ENCODE data around the gene GRB14.
"Not testable (repeated sequence)": the region's sequence is repeated elsewhere in the genome, so short reads cannot be mapped to it uniquely, and the experiment has no call there.

The GRB14 gene

GRCh38 chr2:164478205-164478604 is 143.1 kb downstream of the GRB14 start:
- DNase-seq = no peak

DNA sequence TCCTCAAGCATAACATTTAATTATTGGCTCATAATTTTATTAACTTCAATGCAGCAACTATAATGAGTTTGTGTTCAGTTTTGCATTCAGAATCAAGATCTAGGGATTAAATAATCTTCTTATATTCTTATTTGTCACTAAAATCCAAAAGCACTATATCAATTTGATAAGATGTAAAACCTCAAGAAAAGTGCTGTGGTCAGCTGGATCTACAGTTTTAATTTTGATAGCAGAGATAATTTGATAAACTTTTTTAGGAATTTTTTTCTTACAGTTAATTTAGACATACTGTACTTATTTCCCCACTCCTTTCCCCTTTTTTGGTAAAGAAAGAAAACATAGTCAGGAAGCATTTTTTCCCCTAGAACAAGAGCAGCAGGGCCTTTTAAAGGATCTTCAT is 146.4 kb downstream of the GRB14 start:
- DNase-seq = no peak

GRCh38 chr2:164473021-164473420 is 148.3 kb downstream of the GRB14 start:
- DNase-seq = no peak

DNA sequence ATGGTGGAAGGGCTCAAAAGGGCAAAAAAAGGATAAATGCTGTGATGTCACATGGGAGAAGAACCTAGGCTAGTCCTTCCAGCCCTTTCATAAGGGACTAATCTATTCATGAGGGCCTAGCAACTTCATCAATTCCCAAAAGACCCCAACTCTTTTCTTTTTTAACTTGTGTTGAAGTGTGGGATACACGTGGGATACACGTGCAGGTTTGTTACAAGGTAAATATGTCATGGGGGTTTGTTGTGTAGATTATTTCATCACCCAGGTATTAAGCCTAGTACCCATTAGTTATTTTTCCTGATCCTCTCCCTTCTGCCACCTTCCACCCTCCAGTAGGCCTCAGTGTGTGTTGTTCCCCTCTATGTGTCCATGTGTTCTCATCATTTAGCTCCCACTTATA is 156.2 kb downstream of the GRB14 start:
- DNase-seq = not testable (repeated sequence)

- no peak for DNase-seq
Observed at GRCh38 chr2:164464376-164464775, 156.9 kb downstream of the GRB14 start.

DNA sequence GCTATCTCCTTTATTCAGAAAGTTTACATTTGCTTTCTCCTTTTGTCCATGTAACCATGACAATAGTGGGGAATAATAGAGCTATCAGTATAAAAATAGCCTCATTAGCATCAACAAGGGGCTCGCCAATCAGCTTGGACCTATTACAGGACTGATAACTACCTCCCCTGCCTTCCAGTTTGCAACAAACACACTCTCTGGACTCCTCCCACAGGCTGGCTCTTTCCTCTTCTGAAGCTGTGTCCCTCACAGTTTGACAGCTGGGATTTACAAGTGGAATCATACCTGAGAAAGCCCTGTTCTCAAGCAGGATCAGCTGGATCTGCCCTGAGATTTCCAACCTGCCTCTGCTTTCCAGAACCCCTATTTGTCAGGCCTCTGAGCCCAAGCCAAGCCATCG is 162.5 kb downstream of the GRB14 start:
- DNase-seq = no peak

GRCh38 chr2:164457271-164457670 is 164.0 kb downstream of the GRB14 start:
- DNase-seq = no peak

- DNase-seq = no peak
Observed at GRCh38 chr2:164456619-164457018, 164.7 kb downstream of the GRB14 start.

DNA sequence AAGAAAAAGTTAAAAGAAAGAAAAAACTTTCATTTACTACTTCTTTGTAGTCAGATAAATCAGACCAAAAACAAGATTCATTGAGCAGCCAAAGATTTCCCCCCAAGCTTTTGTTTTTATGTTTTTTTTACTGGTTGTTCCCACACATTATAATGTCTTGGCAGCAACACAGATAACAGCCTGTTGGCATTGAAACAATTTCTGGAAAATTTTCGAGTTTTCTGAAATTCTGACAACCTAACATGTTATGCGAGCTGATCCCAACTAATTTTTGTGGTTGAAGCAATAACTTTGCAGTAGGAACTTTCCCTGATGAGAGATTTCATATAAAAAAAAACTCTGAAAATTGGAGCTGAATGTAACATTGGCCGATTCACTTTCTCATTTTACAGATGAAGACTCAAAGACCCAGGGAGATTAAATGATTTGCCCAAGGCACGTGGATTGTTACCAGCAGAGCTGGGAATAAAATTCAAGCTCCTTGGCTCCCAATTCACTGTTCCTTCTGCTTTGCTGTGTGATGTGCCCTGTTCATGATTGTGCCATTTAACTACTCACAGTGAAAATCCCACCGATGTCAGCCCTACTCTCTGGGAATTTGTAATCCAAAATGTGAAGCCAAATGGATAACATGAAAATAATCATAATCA is 167.5 kb downstream of the GRB14 start:
- no peak for DNase-seq

GRCh38 chr2:164450278-164450677 is 171.0 kb downstream of the GRB14 start:
- no peak for DNase-seq

GRCh38 chr2:164449706-164450105 is 171.6 kb downstream of the GRB14 start:
- no peak for DNase-seq

- DNase-seq = no peak
Observed at GRCh38 chr2:164447660-164448059, 173.6 kb downstream of the GRB14 start.

Data from 8988T (cell line).